Memory B cell (primary cell): ENCODE data around the gene LY6G5B.
A peak's percentile ranks its signal among the peaks of the same experiment; 100 is the strongest.

Source experiments
- ATAC-seq: fragments of 150-1000 bp; cut with Tn5 transposase; 2 replicates; pipeline ENCODE4 v1.10.0; 2021; ENCODE audit warnings: low read depth, mild to moderate bottlenecking, moderate library complexity
- DNase-seq, 2 donors: peaks; one replicate each; pipeline ENCODE4 v3.0.0; 2022; ENCODE audit warnings: low spot score in 2 of 2
- H3K27ac Mint-ChIP-seq: one replicate; pipeline ENCODE4 v1.8.0; 2022; ENCODE audit warnings: mild to moderate bottlenecking, moderate library complexity, mixed read lengths
- H3K27me3 Mint-ChIP-seq: one replicate; pipeline ENCODE4 v1.8.0; 2022; ENCODE audit warnings: mixed read lengths
- H3K36me3 Mint-ChIP-seq: one replicate; pipeline ENCODE4 v1.8.0; 2022; ENCODE audit warnings: mild to moderate bottlenecking, mixed read lengths
- H3K4me1 Mint-ChIP-seq: one replicate; pipeline ENCODE4 v1.8.0; 2022; ENCODE audit warnings: mixed read lengths
- H3K4me3 Mint-ChIP-seq: one replicate; pipeline ENCODE4 v1.8.0; 2022; ENCODE audit warnings: mild to moderate bottlenecking, moderate library complexity, mixed read lengths
- H3K9me3 Mint-ChIP-seq: one replicate; pipeline ENCODE4 v1.8.0; 2022; ENCODE audit warnings: mixed read lengths

LY6G5B gene

GRCh38 chr6:31663961-31664789, 5.6 kb upstream of the LY6G5B start:
- Mint-ChIP-seq H3K27me3 (no peaks in the 10 kb centered on the region), H3K4me3 (peak overlapping the region; percentile 95), H3K9me3 (no peaks in the 10 kb centered on the region), H3K27ac (peak overlapping the region; percentile 97), H3K4me1 (peaks cover 56% of the 10 kb centered on the region), H3K36me3 (peaks cover 21% of the 10 kb centered on the region)
- ATAC-seq: no peak
- DNase-seq: no peak

GRCh38 chr6:31664790-31665500, 4.8 kb upstream of the LY6G5B start, which contains the start of gene GPANK1:
GPANK1 (minus strand) TSS chr6:31664997; CDS start chr6:31664478, 519 bp downstream.
- H3K4me3 Mint-ChIP-seq: peak within 1 kb of the TSS; percentile 95
- peaks cover 48% of the 10 kb centered on the region for H3K4me1 Mint-ChIP-seq
- no peaks in the 10 kb centered on the region for H3K9me3 Mint-ChIP-seq
- H3K27ac Mint-ChIP-seq: peak within 1 kb of the TSS; percentile 97
- ATAC-seq: peak; percentile 39
- DNase-seq: peak; percentile 75 to 79
- H3K27me3 Mint-ChIP-seq: no peaks in the 10 kb centered on the region
- H3K36me3 Mint-ChIP-seq: peaks cover 21% of the 10 kb centered on the region

- H3K27me3 Mint-ChIP-seq: no peaks in the 10 kb centered on the region
- peak; percentile 89 to 94 for DNase-seq
- peaks cover 43% of the 10 kb centered on the region for H3K4me1 Mint-ChIP-seq
- peak within 1 kb of the TSS; percentile 95 for H3K4me3 Mint-ChIP-seq
- no peaks in the 10 kb centered on the region for H3K9me3 Mint-ChIP-seq
- peak within 1 kb of the TSS; percentile 97 for H3K27ac Mint-ChIP-seq
- H3K36me3 Mint-ChIP-seq: peaks cover 21% of the 10 kb centered on the region
- ATAC-seq: peak; percentile 83
Observed at GRCh38 chr6:31665501-31666336, 4.1 kb upstream of the LY6G5B start, which contains the start of gene CSNK2B. CSNK2B (plus strand) TSS chr6:31666080; CDS start chr6:31666832, 752 bp downstream.

GRCh38 chr6:31666337-31666965, 3.3 kb upstream of the LY6G5B start:
- Mint-ChIP-seq H3K4me3 (peak overlapping the region; percentile 95), H3K36me3 (peaks cover 24% of the 10 kb centered on the region), H3K27ac (peak overlapping the region; percentile 97), H3K9me3 (no peaks in the 10 kb centered on the region), H3K4me1 (peaks cover 37% of the 10 kb centered on the region), H3K27me3 (no peaks in the 10 kb centered on the region)
- ATAC-seq (no peak), DNase-seq (no peak)

GRCh38 chr6:31676322-31676903, 6.6 kb downstream of the LY6G5B start:
- H3K27me3 Mint-ChIP-seq: no peaks in the 10 kb centered on the region
- ATAC-seq (peak; percentile 63), DNase-seq (no peak)
- no peak overlapping the region for H3K4me3 Mint-ChIP-seq
- peaks cover 11% of the 10 kb centered on the region for H3K36me3 Mint-ChIP-seq
- peaks cover 33% of the 10 kb centered on the region for H3K4me1 Mint-ChIP-seq
- no peaks in the 10 kb centered on the region for H3K9me3 Mint-ChIP-seq
- H3K27ac Mint-ChIP-seq: peak overlapping the region; percentile 7

- H3K36me3 Mint-ChIP-seq: peaks cover 11% of the 10 kb centered on the region
- no peak overlapping the region for H3K4me3 Mint-ChIP-seq
- ATAC-seq: no peak
- no peak overlapping the region for H3K27ac Mint-ChIP-seq
- no peaks in the 10 kb centered on the region for H3K27me3 Mint-ChIP-seq
- no peak for DNase-seq
- peaks cover 36% of the 10 kb centered on the region for H3K4me1 Mint-ChIP-seq
- no peaks in the 10 kb centered on the region for H3K9me3 Mint-ChIP-seq
Observed at GRCh38 chr6:31676904-31677303, 7.1 kb downstream of the LY6G5B start.

- ATAC-seq (no peak), DNase-seq (no peak)
- Mint-ChIP-seq H3K27ac (no peak overlapping the region), H3K9me3 (no peaks in the 10 kb centered on the region), H3K27me3 (no peaks in the 10 kb centered on the region), H3K4me1 (peaks cover 36% of the 10 kb centered on the region), H3K4me3 (no peak overlapping the region), H3K36me3 (peaks cover 4% of the 10 kb centered on the region)
Observed at GRCh38 chr6:31677955-31678354, 8.2 kb downstream of the LY6G5B start.

GRCh38 chr6:31680226-31681134, 10.7 kb downstream of the LY6G5B start, which contains the start of gene LY6G5C:
LY6G5C (minus strand) TSS chr6:31681067; CDS start chr6:31680373, 694 bp downstream.
- ATAC-seq: peak; percentile 71
- no peaks in the 10 kb centered on the region for H3K9me3 Mint-ChIP-seq
- H3K4me3 Mint-ChIP-seq: peak within 1 kb of the TSS; percentile 85
- peak; percentile 51 to 58 for DNase-seq
- no peaks in the 10 kb centered on the region for H3K27me3 Mint-ChIP-seq
- no peaks in the 10 kb centered on the region for H3K36me3 Mint-ChIP-seq
- peaks cover 34% of the 10 kb centered on the region for H3K4me1 Mint-ChIP-seq
- H3K27ac Mint-ChIP-seq: peak within 1 kb of the TSS; percentile 73

GRCh38 chr6:31681135-31681671, 11.4 kb downstream of the LY6G5B start:
- peak in 1 of 2 donors; percentile 32 for DNase-seq
- H3K4me1 Mint-ChIP-seq: peaks cover 33% of the 10 kb centered on the region
- ATAC-seq: peak; percentile 62
- H3K27ac Mint-ChIP-seq: peak overlapping the region; percentile 73
- no peaks in the 10 kb centered on the region for H3K9me3 Mint-ChIP-seq
- no peaks in the 10 kb centered on the region for H3K27me3 Mint-ChIP-seq
- peak overlapping the region; percentile 85 for H3K4me3 Mint-ChIP-seq
- peaks cover 2% of the 10 kb centered on the region for H3K36me3 Mint-ChIP-seq

GRCh38 chr6:31683591-31683990, 13.8 kb downstream of the LY6G5B start:
- no peaks in the 10 kb centered on the region for H3K9me3 Mint-ChIP-seq
- H3K36me3 Mint-ChIP-seq: peaks cover 13% of the 10 kb centered on the region

GRCh38 chr6:31686483-31686882, 16.7 kb downstream of the LY6G5B start:
- no peak overlapping the region for H3K4me3 Mint-ChIP-seq
- DNase-seq: no peak
- peaks cover 16% of the 10 kb centered on the region for H3K36me3 Mint-ChIP-seq
- ATAC-seq: no peak
- no peaks in the 10 kb centered on the region for H3K9me3 Mint-ChIP-seq
- no peaks in the 10 kb centered on the region for H3K27me3 Mint-ChIP-seq
- peaks cover 25% of the 10 kb centered on the region for H3K4me1 Mint-ChIP-seq
- no peak overlapping the region for H3K27ac Mint-ChIP-seq

More at GRCh38 chr6:31683591-31683990, 13.8 kb downstream of the LY6G5B start:
- ATAC-seq (no peak), DNase-seq (no peak)
- H3K27me3 Mint-ChIP-seq: no peaks in the 10 kb centered on the region
- H3K4me3 Mint-ChIP-seq: no peak overlapping the region
- H3K27ac Mint-ChIP-seq: no peak overlapping the region
- peaks cover 15% of the 10 kb centered on the region for H3K4me1 Mint-ChIP-seq

- H3K9me3 Mint-ChIP-seq: no peaks in the 10 kb centered on the region
- no peak overlapping the region for H3K27ac Mint-ChIP-seq
- no peak for DNase-seq
- no peak for ATAC-seq
- H3K36me3 Mint-ChIP-seq: peaks cover 17% of the 10 kb centered on the region
- no peak overlapping the region for H3K4me3 Mint-ChIP-seq
- peaks cover 23% of the 10 kb centered on the region for H3K4me1 Mint-ChIP-seq
- no peaks in the 10 kb centered on the region for H3K27me3 Mint-ChIP-seq
Observed at GRCh38 chr6:31687321-31687720, 17.5 kb downstream of the LY6G5B start.
